B cell (primary cell): Measurements from ENCODE around the gene CMIP. TPM values are rescaled to one million over a fixed set of nuclear protein-coding genes. Genes with fewer than 3 reads are reported as not detected.

Experiments
- ATAC-seq: fragments of 200-7000 bp; cut with Tn5 transposase; one replicate; pipeline ENCODE4 v1.10.0; 2021; ENCODE audit warnings: low read depth, mild to moderate bottlenecking, moderate number of reproducible peaks, moderate library complexity
- CTCF ChIA-PET: fragments of 350-600 bp; sonication (Branson Sonifier 250); formaldehyde crosslinking; loops from one replicate; lab custom pipeline; 2021; ENCODE audit warnings: antibody characterized with exemption, inconsistent platforms; lab: Charles Lee
- POLR2A ChIA-PET: fragments of 350-600 bp; sonication (Branson Sonifier 250); formaldehyde crosslinking; loops from one replicate; lab custom pipeline; 2021; ENCODE audit warnings: antibody characterized with exemption; lab: Charles Lee
- DNase-seq: peaks from one replicate; pipeline ENCODE4 v3.0.0; 2013
- H2AFZ ChIP-seq: 2 replicates; pipeline ENCODE4 v1.6.1; 2012; ENCODE audit warnings: mild to moderate bottlenecking, low read depth, low read length; ENCODE audit not compliant: insufficient read depth, poor library complexity, severe bottlenecking
- H3K27ac ChIP-seq, 2 donors: 1 replicate in 1 of 2; 2 replicates in 1 of 2; pipeline ENCODE4 v1.5.1; 2012 to 2013; ENCODE audit warnings: low read length in 2 of 2, mild to moderate bottlenecking in 2 of 2, moderate library complexity in 1 of 2
- H3K27me3 ChIP-seq, 4 experiments: fragments of 200-600 bp in 1 of 4; sonication (generic) in 1 of 4; replicated peaks in 1 of 4; 1 replicate in 2 of 4; 2 replicates in 2 of 4; pipeline versions ENCODE4 v1.6.1 to v1.7.0; 2013 to 2016; ENCODE audit warnings: low read length in 3 of 4, mild to moderate bottlenecking in 2 of 4, mixed read lengths in 1 of 4, moderate library complexity in 1 of 4; ENCODE audit not compliant: insufficient read depth in 4 of 4, control insufficient read depth in 3 of 4; ENCODE audit errors: control extremely low read depth in 1 of 4
- H3K36me3 ChIP-seq, 2 experiments: replicated peaks in 1 of 2; 1 replicate in 1 of 2; 2 replicates in 1 of 2; pipeline versions ENCODE4 v1.6.1 to v1.7.1; 2013; ENCODE audit warnings: low read length in 1 of 2; ENCODE audit not compliant: insufficient read depth in 2 of 2, control insufficient read depth in 1 of 2; ENCODE audit errors: control extremely low read depth in 1 of 2, extremely low read depth in 1 of 2
- H3K4me1 ChIP-seq, 2 donors: fragments of 200-600 bp in 1 of 2; sonication (generic) in 1 of 2; 1 replicate in 1 of 2; 2 replicates in 1 of 2; pipeline versions ENCODE4 v1.5.1 to v1.6.1; 2013 to 2017; ENCODE audit warnings: low read length in 2 of 2; ENCODE audit not compliant: control insufficient read depth in 2 of 2, insufficient read depth in 2 of 2
- H3K4me2 ChIP-seq: replicated peaks from 2 replicates; pipeline ENCODE3; 2012; ENCODE audit warnings: mild to moderate bottlenecking, low read depth, low read length; ENCODE audit not compliant: poor library complexity, severe bottlenecking
- H3K4me3 ChIP-seq, 5 experiments: fragments of 200-600 bp in 1 of 5; sonication (generic) in 1 of 5; 1 replicate in 3 of 5; 2 replicates in 2 of 5; pipeline versions ENCODE4 v1.5.1 to v1.7.0; 2011 to 2016; ENCODE audit warnings: low read length in 4 of 5, mild to moderate bottlenecking in 4 of 5, low read depth in 2 of 5, control low read depth in 1 of 5, moderate library complexity in 1 of 5; ENCODE audit not compliant: insufficient read depth in 1 of 5; ENCODE audit errors: control extremely low read depth in 1 of 5, extremely low read depth in 1 of 5
- H3K79me2 ChIP-seq: fragments of 200-600 bp; sonication (generic); one replicate; pipeline ENCODE4 v1.6.0; 2016; ENCODE audit warnings: low read length; ENCODE audit not compliant: control insufficient read depth, insufficient read depth
- H3K9ac ChIP-seq: fragments of 200-600 bp; sonication (generic); 2 replicates; pipeline ENCODE4 v1.6.1; 2017; ENCODE audit warnings: mild to moderate bottlenecking, low read length, moderate library complexity
- H3K9me3 ChIP-seq, 3 donors: one replicate each; pipeline versions ENCODE4 v1.6.1 to v1.7.1; 2013; ENCODE audit warnings: low read length in 2 of 3; ENCODE audit not compliant: control insufficient read depth in 2 of 3, insufficient read depth in 1 of 3; ENCODE audit errors: control extremely low read depth in 1 of 3
- H4K20me1 ChIP-seq: 2 replicates; pipeline ENCODE4 v1.6.0; 2012; ENCODE audit warnings: mild to moderate bottlenecking, low read length; ENCODE audit not compliant: insufficient read depth, control insufficient read depth, poor library complexity, severe bottlenecking
- H3K27ac Mint-ChIP-seq: one replicate; pipeline ENCODE4 v1.8.0; 2021; ENCODE audit warnings: mixed read lengths
- H3K27me3 Mint-ChIP-seq: one replicate; pipeline ENCODE4 v1.8.0; 2021; ENCODE audit warnings: mixed read lengths
- H3K4me1 Mint-ChIP-seq: one replicate; pipeline ENCODE4 v1.8.0; 2021; ENCODE audit warnings: mixed read lengths
- H3K4me3 Mint-ChIP-seq: one replicate; pipeline ENCODE4 v1.8.0; 2021; ENCODE audit warnings: mixed read lengths
- H3K9me3 Mint-ChIP-seq: one replicate; pipeline ENCODE4 v1.8.0; 2022; ENCODE audit warnings: mixed read lengths; ENCODE audit not compliant: insufficient read depth
- EZH2 ChIP-seq: IDR thresholded peaks from 2 replicates; pipeline ENCODE4 v1.6.1; 2012; ENCODE audit warnings: borderline replicate concordance, low read depth, mild to moderate bottlenecking, moderate library complexity, low read length; ENCODE audit not compliant: insufficient read depth, poor library complexity, severe bottlenecking
- WGBS: methylation state at CpG from one replicate; pipeline ENCODE4 v1.1.5; 2013; ENCODE audit warnings: missing lambda C conversion rate; ENCODE audit not compliant: insufficient coverage; 5-methylcytosine and 5-hydroxymethylcytosine counted together
- intact Hi-C: fragments of 100-400 bp; cut with micrococcal nuclease; formaldehyde crosslinking; loops from one replicate; pipeline ENCODE4 v1.10.0; 2022
- polyA plus RNA-seq: library from polyadenylated mRNA; depleted of rRNA; stranded (reverse); fragments of >200 nt; gene quantifications from 2 replicates; pipeline ENCODE4 v1.2.3, GENCODE V29; 2012
- total RNA-seq, 2 donors: library from RNA; stranded (reverse); fragments of 120-200 nt in 1 of 2; gene quantifications; 1 replicate in 1 of 2; 2 replicates in 1 of 2; pipeline versions ENCODE4 v1.2.3 to v1.2.4, GENCODE V29; 2013 to 2022
- TF ChIP-seq, protein P1 (sequence below): fragments of 200-600 bp; IDR thresholded peaks from one replicate; pipeline ENCODE4 v1.8.0; 2022; ENCODE audit warnings: antibody characterized with exemption, mild to moderate bottlenecking

The CMIP gene
- total and polyA plus RNA-seq, 2 donors (not counting 1 experiment from before 2014, with no cell fraction given): 27.1 to 155 TPM

DNA sequence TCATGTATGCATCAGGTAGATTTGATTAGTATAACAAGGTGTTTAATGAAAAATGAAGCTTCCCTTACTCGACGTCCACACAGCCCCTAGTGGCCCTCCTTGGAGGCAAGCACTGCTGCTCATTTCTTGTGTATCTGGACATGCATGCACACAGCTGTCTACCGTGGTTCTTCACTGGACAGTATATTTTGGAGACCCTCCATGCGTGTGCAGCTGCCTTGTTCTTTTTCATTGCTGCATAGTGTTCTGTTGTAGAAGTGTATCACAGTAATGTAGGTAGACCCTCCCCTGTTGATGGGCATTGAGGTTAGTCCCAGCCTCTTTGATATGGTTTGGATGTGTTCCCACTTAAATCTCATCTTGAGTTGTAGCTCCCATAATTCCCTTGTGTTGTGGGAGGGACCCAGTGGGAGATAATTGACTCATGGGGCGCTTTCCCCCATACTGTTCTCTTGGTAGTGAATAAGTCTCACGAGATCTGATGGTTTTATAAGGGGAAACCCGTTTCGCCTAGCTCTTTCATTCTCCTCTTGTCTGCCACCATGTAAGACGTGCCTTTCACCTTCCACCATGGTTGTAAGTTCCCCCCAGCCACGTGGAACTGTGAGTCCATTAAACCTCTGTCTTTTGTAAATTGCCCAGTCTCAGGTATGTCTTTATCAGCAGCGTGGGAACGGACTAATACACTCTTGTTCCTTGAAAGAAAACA lies 6.3 kb downstream of the CMIP start:
- POLR2A ChIA-PET: interaction anchor here (0.7 kb wide), 1 partner anchor 35 kb away, joined by 3 read pairs; no protein-coding TSS in a partner anchor
- WGBS: 100% methylated on average over 7 of the region's 12 CpGs
- TF ChIP-seq EZH2: no peak
- TF ChIP-seq, protein P1, sequence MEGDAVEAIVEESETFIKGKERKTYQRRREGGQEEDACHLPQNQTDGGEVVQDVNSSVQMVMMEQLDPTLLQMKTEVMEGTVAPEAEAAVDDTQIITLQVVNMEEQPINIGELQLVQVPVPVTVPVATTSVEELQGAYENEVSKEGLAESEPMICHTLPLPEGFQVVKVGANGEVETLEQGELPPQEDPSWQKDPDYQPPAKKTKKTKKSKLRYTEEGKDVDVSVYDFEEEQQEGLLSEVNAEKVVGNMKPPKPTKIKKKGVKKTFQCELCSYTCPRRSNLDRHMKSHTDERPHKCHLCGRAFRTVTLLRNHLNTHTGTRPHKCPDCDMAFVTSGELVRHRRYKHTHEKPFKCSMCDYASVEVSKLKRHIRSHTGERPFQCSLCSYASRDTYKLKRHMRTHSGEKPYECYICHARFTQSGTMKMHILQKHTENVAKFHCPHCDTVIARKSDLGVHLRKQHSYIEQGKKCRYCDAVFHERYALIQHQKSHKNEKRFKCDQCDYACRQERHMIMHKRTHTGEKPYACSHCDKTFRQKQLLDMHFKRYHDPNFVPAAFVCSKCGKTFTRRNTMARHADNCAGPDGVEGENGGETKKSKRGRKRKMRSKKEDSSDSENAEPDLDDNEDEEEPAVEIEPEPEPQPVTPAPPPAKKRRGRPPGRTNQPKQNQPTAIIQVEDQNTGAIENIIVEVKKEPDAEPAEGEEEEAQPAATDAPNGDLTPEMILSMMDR: no peak
- peaks cover 0 to 5% (median 0%) of the 10 kb centered on the region in 3 donors for H3K9me3 ChIP-seq
- Mint-ChIP-seq H3K27ac (no peak overlapping the region), H3K4me3 (peak overlapping the region; percentile 14), H3K4me1 (peaks cover 86% of the 10 kb centered on the region), H3K27me3 (no peaks in the 10 kb centered on the region), H3K9me3 (peaks cover 4% of the 10 kb centered on the region)
- peak overlapping the region; percentile 29 for H3K4me2 ChIP-seq
- ATAC-seq: no peak
- H3K79me2 ChIP-seq: peaks cover 100% of the 10 kb centered on the region
- CTCF ChIA-PET: interaction anchor here (1.0 to 2.4 kb wide), 4 partner anchors 11 to 47 kb away, joined by 3 to 7 read pairs (median 4); no protein-coding TSS in a partner anchor
- no peak for DNase-seq
- peak overlapping the region in 1 of 2 donors; percentile 44 for H3K27ac ChIP-seq
- H3K36me3 ChIP-seq: peaks cover 0 to 13% of the 10 kb centered on the region in 2 experiments
- no peak overlapping the region for H3K9ac ChIP-seq
- H3K27me3 ChIP-seq: no peaks in the 10 kb centered on the region
- no peak overlapping the region for H2AFZ ChIP-seq
- H3K4me3 ChIP-seq: no peak overlapping the region
- H3K4me1 ChIP-seq: peaks cover 51 to 57% of the 10 kb centered on the region in 2 donors
- intact Hi-C loops: no loop called here
- peaks cover 91% of the 10 kb centered on the region for H4K20me1 ChIP-seq
